ENCODE data around the gene ARHGAP11A.

The ARHGAP11A gene

DNA sequence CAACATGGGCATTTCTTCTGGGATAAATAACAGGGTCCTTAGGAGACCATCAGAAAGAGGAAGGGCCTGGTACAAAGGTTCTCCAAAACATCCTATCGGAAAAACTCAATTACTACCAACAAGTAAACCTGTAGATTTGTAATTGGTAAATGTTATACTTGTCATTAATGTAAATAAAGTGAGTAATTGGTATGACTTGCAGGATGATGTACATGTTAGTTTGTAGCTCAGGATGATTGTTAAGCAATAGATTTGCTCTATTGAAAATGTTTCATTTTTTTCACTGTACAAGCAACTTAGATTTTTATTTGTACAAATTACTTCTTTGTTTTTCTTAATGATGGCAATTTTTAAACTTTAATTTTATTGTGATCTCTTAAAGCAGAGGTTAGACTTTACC lies 22.4 kb downstream of the ARHGAP11A start:
- DNase-seq (ENCODE audit: low spot score), result no peak
- TF ChIP-seq, protein P1, sequence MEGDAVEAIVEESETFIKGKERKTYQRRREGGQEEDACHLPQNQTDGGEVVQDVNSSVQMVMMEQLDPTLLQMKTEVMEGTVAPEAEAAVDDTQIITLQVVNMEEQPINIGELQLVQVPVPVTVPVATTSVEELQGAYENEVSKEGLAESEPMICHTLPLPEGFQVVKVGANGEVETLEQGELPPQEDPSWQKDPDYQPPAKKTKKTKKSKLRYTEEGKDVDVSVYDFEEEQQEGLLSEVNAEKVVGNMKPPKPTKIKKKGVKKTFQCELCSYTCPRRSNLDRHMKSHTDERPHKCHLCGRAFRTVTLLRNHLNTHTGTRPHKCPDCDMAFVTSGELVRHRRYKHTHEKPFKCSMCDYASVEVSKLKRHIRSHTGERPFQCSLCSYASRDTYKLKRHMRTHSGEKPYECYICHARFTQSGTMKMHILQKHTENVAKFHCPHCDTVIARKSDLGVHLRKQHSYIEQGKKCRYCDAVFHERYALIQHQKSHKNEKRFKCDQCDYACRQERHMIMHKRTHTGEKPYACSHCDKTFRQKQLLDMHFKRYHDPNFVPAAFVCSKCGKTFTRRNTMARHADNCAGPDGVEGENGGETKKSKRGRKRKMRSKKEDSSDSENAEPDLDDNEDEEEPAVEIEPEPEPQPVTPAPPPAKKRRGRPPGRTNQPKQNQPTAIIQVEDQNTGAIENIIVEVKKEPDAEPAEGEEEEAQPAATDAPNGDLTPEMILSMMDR (IDR thresholded peaks at IDR 0.05; ENCODE audit: extremely low read depth, missing control alignments), result no peak

DNA sequence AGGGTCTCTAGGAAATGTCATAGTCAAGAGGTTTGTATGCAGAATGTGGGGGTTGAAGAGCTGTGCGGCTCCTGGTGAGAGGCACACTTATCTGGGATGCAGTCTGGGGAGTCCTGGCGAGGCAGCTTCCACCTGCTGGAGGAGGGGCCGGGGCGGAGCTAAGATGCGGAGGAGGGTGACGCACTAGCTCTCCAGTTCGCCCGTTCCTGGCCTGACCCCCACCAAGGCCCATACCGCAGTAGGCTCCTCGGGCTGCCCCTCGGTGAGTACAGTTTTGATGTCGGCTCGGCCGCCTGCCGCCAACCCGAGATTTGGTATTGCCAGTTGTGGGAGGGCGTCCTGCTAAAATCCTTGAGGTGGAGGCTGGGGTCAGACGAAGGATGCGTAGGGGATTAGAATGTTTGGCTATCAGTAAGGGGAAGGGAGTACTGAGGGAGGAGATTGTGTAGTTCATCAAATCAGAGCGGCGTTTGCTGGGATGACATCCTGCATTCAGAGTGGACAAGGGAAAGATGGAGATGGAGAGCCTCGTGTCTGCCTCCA lies 26.3 kb downstream of the ARHGAP11A start, which contains the start of gene SCG5:
Gene SCG5 (plus strand): TSS at position 194 of the 543 bp plus-strand sequence. CDS start 1,883 bp downstream, outside the sequence.
- no peak for DNase-seq (ENCODE audit: low spot score)

DNA sequence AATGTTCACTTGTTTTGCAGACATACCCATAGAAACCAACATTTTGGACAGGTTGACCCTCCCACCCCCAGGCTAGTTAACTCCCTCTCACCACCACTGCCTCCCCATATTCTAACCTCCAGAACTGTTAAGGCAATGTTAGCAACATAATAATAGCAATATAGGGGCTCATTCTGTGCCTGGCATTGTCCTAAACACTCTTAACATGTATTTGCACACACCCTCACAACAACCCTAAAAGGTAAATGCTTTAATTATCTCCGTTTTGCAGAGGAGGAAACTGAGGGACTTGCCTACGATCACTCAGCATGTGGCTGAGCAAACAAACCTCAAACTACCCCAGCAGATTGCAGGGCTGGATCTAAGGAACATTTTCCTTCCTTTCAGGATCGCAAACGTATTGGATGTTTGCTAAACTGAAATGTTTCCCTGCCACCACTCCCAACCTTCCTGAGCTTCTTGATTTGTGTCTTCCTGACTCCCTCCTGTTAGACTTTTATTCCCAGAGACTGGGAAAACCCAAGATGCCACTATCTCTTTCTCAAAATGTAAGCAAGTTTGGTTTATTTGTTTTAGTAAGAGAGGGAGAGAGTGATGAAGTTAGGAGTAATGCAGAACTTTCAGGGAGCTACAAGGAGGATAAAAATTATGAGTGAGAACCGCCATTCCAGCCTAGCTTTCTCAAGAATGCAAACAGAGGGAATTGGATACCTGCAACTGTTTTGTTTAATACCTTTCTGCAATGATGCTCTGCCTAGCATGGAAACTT lies 27.5 kb downstream of the ARHGAP11A start:
- no peak for DNase-seq (ENCODE audit: low spot score)
- TF ChIP-seq, protein P1 (IDR thresholded peaks at IDR 0.05; ENCODE audit: extremely low read depth, missing control alignments), result no peak

More for the DNA sequence above, 26.3 kb downstream of the ARHGAP11A start, which contains the start of gene SCG5:
- TF ChIP-seq, protein P1 (IDR thresholded peaks at IDR 0.05; ENCODE audit: extremely low read depth, missing control alignments), result no peak

DNA sequence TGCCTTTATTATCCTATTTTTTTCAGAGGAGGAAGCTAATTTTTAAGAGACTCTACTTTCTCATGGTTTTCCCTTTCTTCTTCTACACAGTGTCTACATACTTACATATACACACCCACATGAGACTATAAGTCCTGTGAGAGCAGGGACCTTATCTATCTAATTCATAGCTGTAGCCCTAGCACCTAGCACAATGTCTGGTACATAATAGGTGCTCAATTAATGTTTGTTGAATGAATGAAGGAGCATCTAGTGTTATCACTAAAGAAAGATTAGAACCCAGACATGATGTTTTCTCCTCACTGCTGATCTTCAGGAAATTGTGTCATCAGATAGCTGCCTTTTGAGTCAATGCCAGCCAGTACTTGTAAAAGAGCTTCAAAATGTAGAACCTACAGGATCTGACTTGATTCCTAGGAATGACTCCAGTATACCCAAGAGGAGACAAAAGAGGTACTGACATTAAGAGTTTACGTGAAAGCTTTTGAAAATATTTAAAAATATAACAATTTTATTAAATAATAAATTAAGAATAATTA lies 28.7 kb downstream of the ARHGAP11A start:
- TF ChIP-seq, protein P1 (IDR thresholded peaks at IDR 0.05; ENCODE audit: extremely low read depth, missing control alignments), result no peak
- no peak for DNase-seq (ENCODE audit: low spot score)

DNA sequence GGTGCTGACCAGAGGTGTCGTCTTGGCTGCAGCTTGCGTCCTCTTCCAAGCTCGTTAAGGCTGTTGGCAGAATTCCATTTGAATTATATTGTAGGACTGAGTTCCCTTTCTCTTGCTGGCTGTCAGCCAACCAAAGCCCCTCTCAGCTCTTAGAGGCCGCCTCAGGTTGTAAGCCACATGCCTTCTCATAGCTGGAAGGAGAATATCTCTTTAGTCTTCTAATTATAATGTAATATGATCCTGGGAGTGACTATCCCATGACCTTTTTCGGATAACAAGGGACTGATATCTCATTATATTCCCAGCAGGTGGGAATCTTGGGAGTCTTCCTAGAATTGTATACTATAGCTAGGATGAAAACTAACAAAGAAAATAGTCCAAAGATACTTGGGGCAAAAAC lies 31.0 kb downstream of the ARHGAP11A start:
- DNase-seq (ENCODE audit: low spot score), result no peak
- TF ChIP-seq, protein P1 (IDR thresholded peaks at IDR 0.05; ENCODE audit: extremely low read depth, missing control alignments), result no peak

DNA sequence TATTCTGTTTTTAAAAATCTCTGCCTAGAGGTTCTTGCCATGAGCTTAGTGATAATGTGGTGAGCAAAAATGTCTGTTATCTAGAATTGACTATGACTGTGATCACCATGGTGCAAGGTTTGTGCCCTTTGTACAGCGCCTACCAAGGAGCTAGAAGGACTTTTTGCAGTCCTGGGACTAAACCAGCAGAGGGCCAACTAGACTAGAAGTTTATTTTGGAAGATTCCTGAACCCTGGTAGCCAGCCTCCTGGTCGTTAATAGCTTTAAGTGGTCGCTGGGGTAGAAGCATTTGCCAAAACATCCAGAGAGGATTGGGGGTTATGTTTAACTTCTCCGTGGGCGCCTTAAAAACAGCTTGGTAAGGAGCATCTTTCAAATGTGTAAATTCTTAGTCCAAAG lies 34.0 kb downstream of the ARHGAP11A start:
- TF ChIP-seq, protein P1 (IDR thresholded peaks at IDR 0.05; ENCODE audit: extremely low read depth, missing control alignments), result no peak

DNA sequence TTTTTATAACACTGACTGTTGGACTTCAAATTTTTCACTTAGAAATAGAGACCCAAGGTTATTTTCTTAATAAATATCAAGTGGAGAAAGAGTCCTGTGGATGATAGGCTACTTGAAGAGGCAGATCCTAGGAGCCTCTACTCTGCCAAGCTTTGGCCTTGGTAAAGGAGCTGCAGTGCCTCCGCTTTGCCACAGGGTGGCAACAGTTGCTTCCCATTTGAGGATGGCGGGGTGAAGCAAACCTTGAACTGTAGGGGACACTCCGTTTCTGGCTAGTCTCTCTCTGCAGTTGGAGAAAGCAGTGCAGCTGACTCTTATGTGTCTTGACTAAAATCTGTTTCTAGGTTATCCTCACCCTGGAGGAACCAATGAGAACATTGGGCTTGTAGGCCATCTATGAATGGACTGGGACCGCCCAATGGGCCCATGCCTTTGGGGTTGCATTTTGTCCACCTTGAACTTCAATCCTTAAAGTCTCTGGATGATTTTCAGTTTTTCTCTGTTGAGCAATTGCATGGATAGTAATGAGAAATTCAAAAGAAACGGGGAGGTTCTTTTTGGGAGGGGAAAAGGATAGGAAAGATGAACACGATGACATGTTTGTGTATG lies 36.0 kb downstream of the ARHGAP11A start:
- peak; percentile 73 for DNase-seq (ENCODE audit: low spot score)
- TF ChIP-seq, protein P1 (IDR thresholded peaks at IDR 0.05; ENCODE audit: extremely low read depth, missing control alignments), result peak; percentile 96

More for the DNA sequence above, 34.0 kb downstream of the ARHGAP11A start:
- DNase-seq (ENCODE audit: low spot score), result no peak

Data from GM20000 (cell line).